Breast epithelium (tissue), 3 donors: Measurements from ENCODE around the gene TMEM182.

Experiments used
- POLR2AphosphoS5 ChIP-seq, 3 donors: sonication (generic); formaldehyde crosslinking; IDR thresholded peaks; one replicate each; pipeline ENCODE4 v1.6.1; 2017; ENCODE audit warnings: antibody characterized with exemption in 3 of 3
- TF ChIP-seq, protein P1 (sequence below), 3 donors: fragments of 450-650 bp; IDR thresholded peaks; one replicate each; pipeline ENCODE4 v1.5.1; 2016 to 2017; ENCODE audit warnings: antibody characterized with exemption in 3 of 3, mild to moderate bottlenecking in 3 of 3, moderate library complexity in 3 of 3

- TF ChIP-seq, protein P1, sequence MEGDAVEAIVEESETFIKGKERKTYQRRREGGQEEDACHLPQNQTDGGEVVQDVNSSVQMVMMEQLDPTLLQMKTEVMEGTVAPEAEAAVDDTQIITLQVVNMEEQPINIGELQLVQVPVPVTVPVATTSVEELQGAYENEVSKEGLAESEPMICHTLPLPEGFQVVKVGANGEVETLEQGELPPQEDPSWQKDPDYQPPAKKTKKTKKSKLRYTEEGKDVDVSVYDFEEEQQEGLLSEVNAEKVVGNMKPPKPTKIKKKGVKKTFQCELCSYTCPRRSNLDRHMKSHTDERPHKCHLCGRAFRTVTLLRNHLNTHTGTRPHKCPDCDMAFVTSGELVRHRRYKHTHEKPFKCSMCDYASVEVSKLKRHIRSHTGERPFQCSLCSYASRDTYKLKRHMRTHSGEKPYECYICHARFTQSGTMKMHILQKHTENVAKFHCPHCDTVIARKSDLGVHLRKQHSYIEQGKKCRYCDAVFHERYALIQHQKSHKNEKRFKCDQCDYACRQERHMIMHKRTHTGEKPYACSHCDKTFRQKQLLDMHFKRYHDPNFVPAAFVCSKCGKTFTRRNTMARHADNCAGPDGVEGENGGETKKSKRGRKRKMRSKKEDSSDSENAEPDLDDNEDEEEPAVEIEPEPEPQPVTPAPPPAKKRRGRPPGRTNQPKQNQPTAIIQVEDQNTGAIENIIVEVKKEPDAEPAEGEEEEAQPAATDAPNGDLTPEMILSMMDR (IDR thresholded peaks at IDR 0.05), result no peak
- TF ChIP-seq POLR2AphosphoS5 (IDR thresholded peaks at IDR 0.05), result no peak
Observed at GRCh38 chr2:102773149-102773705, 11.4 kb downstream of the TMEM182 start.
